ENCODE measurements around the gene SH3PXD2A.
A peak's percentile ranks its signal among the peaks of the same experiment; 100 is the strongest.

Gene SH3PXD2A

DNA sequence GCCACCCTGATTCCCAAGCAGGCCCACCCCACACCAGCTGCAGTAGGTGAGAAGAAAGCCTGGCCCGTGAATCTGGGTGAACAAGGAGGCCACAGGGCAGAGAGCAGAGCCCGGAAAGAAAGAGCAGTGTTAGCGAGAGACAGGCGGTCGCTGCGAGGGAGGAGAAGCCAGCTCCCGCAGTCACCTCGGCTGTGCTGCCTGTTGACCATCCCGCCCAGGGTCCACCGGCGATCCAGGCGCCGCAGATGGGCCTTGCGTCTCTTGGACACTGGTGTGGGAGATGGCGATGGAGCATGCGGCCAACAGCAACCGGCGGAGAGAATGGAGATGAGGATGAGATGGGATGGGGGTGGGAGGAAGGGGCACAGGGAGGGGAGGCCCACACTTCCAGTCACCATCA, 233.1 kb downstream of the SH3PXD2A start:
- Histone ChIP-seq H3K27ac (ENCODE audit: low read depth, low read length) (peak overlapping the region; percentile 43), H3K9ac (ENCODE audit: low read length) (no peak overlapping the region), H3K4me3 (ENCODE audit: low read depth in 1 of 2, low read length in 2 of 2) (no peak overlapping the region), H3K36me3 (ENCODE audit: insufficient read depth, low read length) (peaks cover 60% of the 10 kb centered on the region), H3K9me3 (ENCODE audit: low read length) (no peaks in the 10 kb centered on the region), H3K4me1 (ENCODE audit: insufficient read depth, low read length) (peaks cover 55% of the 10 kb centered on the region), H3K27me3 (ENCODE audit: control insufficient read depth in 1 of 2, insufficient read depth in 2 of 2, low read length in 2 of 2) (no peaks in the 10 kb centered on the region)

- no peaks in the 10 kb centered on the region for H3K9me3 ChIP-seq (ENCODE audit: low read length)
- no peak overlapping the region for H3K27ac ChIP-seq (ENCODE audit: low read depth, low read length)
- H3K4me3 ChIP-seq (ENCODE audit: low read depth in 1 of 2, low read length in 2 of 2), result no peak overlapping the region
- peaks cover 60% of the 10 kb centered on the region for H3K4me1 ChIP-seq (ENCODE audit: insufficient read depth, low read length)
- H3K9ac ChIP-seq (ENCODE audit: low read length), result no peak overlapping the region
- peaks cover 60% of the 10 kb centered on the region for H3K36me3 ChIP-seq (ENCODE audit: insufficient read depth, low read length)
- no peaks in the 10 kb centered on the region for H3K27me3 ChIP-seq (ENCODE audit: control insufficient read depth in 1 of 2, insufficient read depth in 2 of 2, low read length in 2 of 2)
These were observed 233.6 kb downstream of the SH3PXD2A start for GRCh38 chr10:103621783-103622125.

GRCh38 chr10:103620891-103621782, 234.2 kb downstream of the SH3PXD2A start:
- H3K27me3 ChIP-seq (ENCODE audit: control insufficient read depth in 1 of 2, insufficient read depth in 2 of 2, low read length in 2 of 2), result no peaks in the 10 kb centered on the region
- no peak overlapping the region for H3K4me3 ChIP-seq (ENCODE audit: low read depth in 1 of 2, low read length in 2 of 2)
- no peak overlapping the region for H3K27ac ChIP-seq (ENCODE audit: low read depth, low read length)
- peaks cover 59% of the 10 kb centered on the region for H3K36me3 ChIP-seq (ENCODE audit: insufficient read depth, low read length)
- H3K9ac ChIP-seq (ENCODE audit: low read length), result no peak overlapping the region
- H3K9me3 ChIP-seq (ENCODE audit: low read length), result no peaks in the 10 kb centered on the region
- peaks cover 65% of the 10 kb centered on the region for H3K4me1 ChIP-seq (ENCODE audit: insufficient read depth, low read length)

DNA sequence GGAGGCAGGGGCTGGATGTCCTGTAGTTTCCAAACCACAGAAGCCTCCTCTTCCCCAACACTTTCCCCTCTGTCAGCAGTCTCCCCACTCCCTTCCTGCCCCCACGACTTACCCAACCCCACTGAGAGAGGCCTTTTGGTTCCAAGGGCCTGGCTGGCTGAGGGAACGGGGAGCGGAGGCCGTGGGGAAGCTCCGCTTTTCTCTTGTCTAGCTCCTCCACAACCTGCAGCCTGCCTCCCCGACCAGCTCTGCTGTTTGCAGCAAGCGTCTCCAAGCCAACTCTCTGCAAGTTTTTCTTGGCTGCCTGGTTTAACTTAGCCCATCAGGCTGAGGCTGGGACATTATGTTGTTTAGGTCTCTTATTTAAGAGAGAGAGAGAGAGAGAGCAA, 235.0 kb downstream of the SH3PXD2A start:
- no peak overlapping the region for H3K4me3 ChIP-seq (ENCODE audit: low read depth in 1 of 2, low read length in 2 of 2)
- H3K27ac ChIP-seq (ENCODE audit: low read depth, low read length), result peak overlapping the region; percentile 10
- peaks cover 67% of the 10 kb centered on the region for H3K4me1 ChIP-seq (ENCODE audit: insufficient read depth, low read length)
- H3K9ac ChIP-seq (ENCODE audit: low read length), result no peak overlapping the region
- H3K36me3 ChIP-seq (ENCODE audit: insufficient read depth, low read length), result peaks cover 53% of the 10 kb centered on the region
- no peaks in the 10 kb centered on the region for H3K9me3 ChIP-seq (ENCODE audit: low read length)
- H3K27me3 ChIP-seq (ENCODE audit: control insufficient read depth in 1 of 2, insufficient read depth in 2 of 2, low read length in 2 of 2), result no peaks in the 10 kb centered on the region

DNA sequence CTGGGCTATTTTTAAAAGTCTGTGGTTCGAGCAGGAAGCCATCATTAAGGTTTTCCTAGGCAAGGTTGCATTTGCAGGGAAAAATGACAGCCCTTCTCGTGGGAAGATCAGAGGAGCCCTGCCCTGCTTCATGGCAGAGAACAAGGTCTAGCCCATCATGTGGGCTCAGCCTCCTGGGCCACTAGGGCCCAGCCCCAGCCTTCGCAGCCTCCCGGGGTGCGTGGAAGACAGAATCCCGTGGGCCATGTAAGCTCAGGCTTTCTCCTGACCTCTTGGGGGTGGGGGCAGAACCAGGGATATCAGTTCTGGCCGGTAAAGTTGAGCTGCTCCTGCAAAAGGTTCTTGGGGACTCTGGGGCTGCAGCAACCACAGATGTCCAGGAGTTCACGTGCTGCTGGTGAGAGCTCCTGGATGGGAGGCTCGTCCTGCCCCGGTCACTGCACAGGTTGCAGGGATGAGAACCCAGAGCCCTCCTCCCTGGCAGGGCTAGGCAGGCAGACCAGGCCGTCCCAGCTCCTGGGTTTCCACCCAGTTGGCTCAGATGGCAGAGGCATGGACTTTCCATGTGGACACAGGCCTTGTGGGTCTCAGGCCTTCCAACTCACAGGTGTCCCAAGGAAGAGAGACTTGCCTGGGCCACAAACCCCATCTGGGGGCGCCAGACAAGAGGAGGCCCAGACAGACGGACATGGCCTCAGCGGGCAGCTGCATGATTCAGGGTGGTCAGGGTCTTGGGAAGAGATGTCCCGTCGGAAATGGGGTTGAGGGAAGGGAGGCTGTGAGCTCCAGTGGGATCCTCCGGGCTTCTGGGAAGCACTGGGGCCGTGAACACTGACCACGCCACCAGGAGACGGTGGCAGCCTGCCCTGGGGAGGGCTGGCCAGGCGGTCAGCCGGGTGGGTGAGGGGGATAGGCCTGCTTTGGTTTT, 235.7 kb downstream of the SH3PXD2A start:
- H3K4me1 ChIP-seq (ENCODE audit: insufficient read depth, low read length), result peaks cover 67% of the 10 kb centered on the region
- no peaks in the 10 kb centered on the region for H3K9me3 ChIP-seq (ENCODE audit: low read length)
- peak overlapping the region; percentile 60 for H3K27ac ChIP-seq (ENCODE audit: low read depth, low read length)
- no peaks in the 10 kb centered on the region for H3K27me3 ChIP-seq (ENCODE audit: control insufficient read depth in 1 of 2, insufficient read depth in 2 of 2, low read length in 2 of 2)
- no peak overlapping the region for H3K4me3 ChIP-seq (ENCODE audit: low read depth in 1 of 2, low read length in 2 of 2)
- H3K36me3 ChIP-seq (ENCODE audit: insufficient read depth, low read length), result peaks cover 52% of the 10 kb centered on the region
- H3K9ac ChIP-seq (ENCODE audit: low read length), result no peak overlapping the region

DNA sequence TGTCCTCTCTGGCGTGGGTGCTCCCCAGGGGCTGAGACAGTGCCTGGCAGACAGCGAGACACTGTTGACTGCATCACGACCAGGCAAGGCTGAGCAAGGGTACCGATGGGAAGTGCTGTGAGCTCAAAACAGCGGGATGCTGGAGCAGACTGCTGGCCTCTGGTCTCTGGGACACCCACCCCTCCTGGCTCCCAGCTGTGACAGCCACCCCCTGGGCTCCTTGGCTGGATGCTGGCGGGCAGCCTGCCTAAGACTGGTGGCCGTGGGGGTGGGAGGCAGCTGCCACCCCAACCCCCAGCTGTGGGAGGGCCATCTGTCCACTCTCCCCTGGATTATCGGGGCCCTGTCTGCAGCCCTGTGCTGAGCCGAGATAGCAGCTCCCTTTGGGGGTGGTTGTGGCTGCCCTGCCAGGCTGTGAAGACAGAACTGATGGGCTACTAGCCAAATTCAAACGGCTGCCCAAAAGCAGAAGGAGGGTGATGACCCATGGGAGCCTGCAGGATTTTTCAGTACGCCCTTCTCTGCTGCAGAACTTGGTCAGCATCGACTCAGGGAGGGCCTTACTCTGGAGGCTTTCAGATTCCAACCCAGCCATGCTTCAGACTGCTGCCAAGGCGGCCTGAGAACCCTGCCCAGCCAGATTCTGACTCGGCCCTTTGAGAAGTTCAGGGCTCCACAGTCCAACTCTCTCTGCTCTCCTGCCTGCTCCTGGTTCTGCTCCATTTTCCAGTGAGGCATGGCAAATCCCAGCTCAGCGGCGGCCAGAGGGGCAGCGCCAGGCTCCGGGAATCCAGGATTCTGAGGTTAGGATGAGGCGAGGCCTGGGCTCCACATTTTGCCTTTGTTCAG, 236.6 kb downstream of the SH3PXD2A start:
- H3K27me3 ChIP-seq (ENCODE audit: control insufficient read depth in 1 of 2, insufficient read depth in 2 of 2, low read length in 2 of 2), result no peaks in the 10 kb centered on the region
- H3K4me1 ChIP-seq (ENCODE audit: insufficient read depth, low read length), result peaks cover 67% of the 10 kb centered on the region
- no peaks in the 10 kb centered on the region for H3K9me3 ChIP-seq (ENCODE audit: low read length)
- H3K36me3 ChIP-seq (ENCODE audit: insufficient read depth, low read length), result peaks cover 50% of the 10 kb centered on the region
- H3K9ac ChIP-seq (ENCODE audit: low read length), result no peak overlapping the region
- H3K27ac ChIP-seq (ENCODE audit: low read depth, low read length), result peak overlapping the region; percentile 60
- H3K4me3 ChIP-seq (ENCODE audit: low read depth in 1 of 2, low read length in 2 of 2), result no peak overlapping the region

DNA sequence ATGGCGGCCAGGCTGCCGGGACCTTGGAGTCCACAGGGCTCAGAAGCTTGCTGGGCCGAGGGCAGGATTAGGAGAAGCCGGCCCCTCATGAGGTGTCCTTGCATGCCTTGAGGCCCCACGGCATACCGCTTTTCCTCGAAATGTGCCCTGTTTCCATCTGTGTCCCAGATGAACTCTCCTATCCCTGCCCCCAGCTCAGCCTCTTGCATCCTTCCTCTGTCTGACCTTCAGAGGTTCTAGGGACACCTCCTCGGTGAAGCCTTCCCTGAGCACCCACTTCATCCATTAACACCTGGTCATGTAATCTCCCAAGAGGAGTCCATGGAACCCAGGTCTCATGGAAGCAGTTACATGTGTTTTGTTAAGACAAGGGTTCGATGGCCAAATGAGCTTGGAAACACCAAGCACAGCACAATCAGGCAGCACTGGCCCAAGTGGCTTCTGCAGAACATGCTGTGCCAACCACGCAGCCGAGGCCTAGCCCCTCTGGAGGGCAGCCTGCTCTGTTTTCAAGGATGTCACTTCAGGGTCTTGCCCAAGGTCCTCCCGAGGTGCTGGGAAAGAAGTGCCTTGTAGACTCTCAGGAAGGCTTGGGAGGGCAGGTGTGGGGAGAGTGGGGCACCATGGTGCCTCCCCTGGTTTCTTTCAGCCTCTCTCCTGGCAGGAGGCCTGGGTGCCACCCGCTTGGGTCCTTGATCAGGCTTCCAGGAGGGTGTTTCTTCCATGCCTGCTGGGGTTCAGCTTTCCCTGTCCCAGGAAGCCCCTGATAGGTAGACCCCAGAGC, 237.6 kb downstream of the SH3PXD2A start:
- peaks cover 69% of the 10 kb centered on the region for H3K4me1 ChIP-seq (ENCODE audit: insufficient read depth, low read length)
- no peak overlapping the region for H3K27ac ChIP-seq (ENCODE audit: low read depth, low read length)
- H3K27me3 ChIP-seq (ENCODE audit: control insufficient read depth in 1 of 2, insufficient read depth in 2 of 2, low read length in 2 of 2), result no peaks in the 10 kb centered on the region
- no peak overlapping the region for H3K4me3 ChIP-seq (ENCODE audit: low read depth in 1 of 2, low read length in 2 of 2)
- H3K9me3 ChIP-seq (ENCODE audit: low read length), result no peaks in the 10 kb centered on the region
- H3K36me3 ChIP-seq (ENCODE audit: insufficient read depth, low read length), result peaks cover 53% of the 10 kb centered on the region
- no peak overlapping the region for H3K9ac ChIP-seq (ENCODE audit: low read length)

GRCh38 chr10:103616705-103617601, 238.4 kb downstream of the SH3PXD2A start:
- H3K9ac ChIP-seq (ENCODE audit: low read length), result no peak overlapping the region
- H3K9me3 ChIP-seq (ENCODE audit: low read length), result no peaks in the 10 kb centered on the region
- peaks cover 64% of the 10 kb centered on the region for H3K4me1 ChIP-seq (ENCODE audit: insufficient read depth, low read length)
- H3K36me3 ChIP-seq (ENCODE audit: insufficient read depth, low read length), result peaks cover 53% of the 10 kb centered on the region
- no peak overlapping the region for H3K27ac ChIP-seq (ENCODE audit: low read depth, low read length)
- H3K27me3 ChIP-seq (ENCODE audit: control insufficient read depth in 1 of 2, insufficient read depth in 2 of 2, low read length in 2 of 2), result no peaks in the 10 kb centered on the region
- H3K4me3 ChIP-seq (ENCODE audit: low read depth in 1 of 2, low read length in 2 of 2), result no peak overlapping the region

DNA sequence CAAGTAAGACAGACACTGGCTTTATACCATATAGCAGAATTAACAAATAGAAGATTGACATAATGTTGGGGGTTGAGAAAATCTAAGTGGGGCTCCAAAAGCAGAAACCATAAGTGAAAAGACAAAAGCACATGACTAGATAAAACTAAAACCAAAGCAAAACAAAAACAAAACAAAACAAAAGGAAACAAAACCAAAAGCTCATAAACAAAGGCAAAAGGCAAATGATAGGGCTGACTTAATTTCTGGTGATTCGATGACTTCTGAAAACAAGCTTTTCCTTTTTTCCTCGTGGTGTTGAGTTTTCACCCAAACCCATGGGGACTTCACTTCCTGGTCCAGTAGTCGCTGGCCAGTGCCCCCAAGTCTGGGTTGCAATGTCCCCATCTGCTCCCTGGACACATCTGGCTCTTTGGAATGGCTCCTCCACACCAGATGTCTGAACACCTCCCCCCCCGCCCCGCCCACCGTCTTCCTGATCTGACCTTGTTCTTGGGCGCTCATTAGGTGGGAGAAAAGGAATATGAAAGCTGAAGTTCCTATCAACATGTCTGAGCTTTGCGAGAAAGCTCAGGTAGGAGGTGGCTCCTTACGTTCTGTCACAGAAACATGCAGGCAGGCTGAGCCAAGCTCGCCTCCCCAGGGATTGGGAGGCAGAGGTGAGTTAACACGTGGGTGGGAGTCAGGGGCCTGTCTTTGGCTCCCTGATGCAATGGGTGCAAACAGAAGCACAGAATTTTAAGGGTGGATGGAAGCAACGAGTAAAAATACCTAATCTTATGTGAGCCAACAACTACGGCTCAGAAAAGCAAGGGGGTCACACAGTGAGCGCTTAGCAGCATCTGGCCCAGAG, 240.8 kb downstream of the SH3PXD2A start:
- H3K9ac ChIP-seq (ENCODE audit: low read length), result no peak overlapping the region

More for the DNA sequence above, 240.8 kb downstream of the SH3PXD2A start:
- Histone ChIP-seq H3K36me3 (ENCODE audit: insufficient read depth, low read length) (peaks cover 76% of the 10 kb centered on the region), H3K27me3 (ENCODE audit: control insufficient read depth in 1 of 2, insufficient read depth in 2 of 2, low read length in 2 of 2) (no peaks in the 10 kb centered on the region), H3K4me3 (ENCODE audit: low read depth in 1 of 2, low read length in 2 of 2) (no peak overlapping the region), H3K9me3 (ENCODE audit: low read length) (no peaks in the 10 kb centered on the region), H3K27ac (ENCODE audit: low read depth, low read length) (no peak overlapping the region), H3K4me1 (ENCODE audit: insufficient read depth, low read length) (peaks cover 39% of the 10 kb centered on the region)

Measured in muscle layer of colon (tissue), 2 donors.